SU-DHL-6 (cell line): ENCODE measurements around the gene MYPOP.

Experiments used
- H2AFZ ChIP-seq: fragments of 200-600 bp; sonication (generic); 2 replicates; pipeline ENCODE4 v1.6.1; 2014; ENCODE audit warnings: low read depth, mild to moderate bottlenecking, moderate library complexity, mixed read lengths, antibody characterized with exemption, low read length; ENCODE audit not compliant: severe bottlenecking
- H3F3A ChIP-seq: fragments of 200-600 bp; shearing (Covaris generic); 2 replicates; pipeline ENCODE4 v1.6.0; 2016; ENCODE audit warnings: antibody characterized with exemption, mild to moderate bottlenecking; ENCODE audit not compliant: insufficient read depth
- H3K27ac ChIP-seq: fragments of 200-600 bp; sonication (generic); 2 replicates; pipeline ENCODE4 v1.5.1; 2016; ENCODE audit warnings: low read depth, mild to moderate bottlenecking, low read length, moderate library complexity, mixed read lengths
- H3K27me3 ChIP-seq: fragments of 200-600 bp; sonication (generic), shearing (Covaris generic); 2 replicates; pipeline ENCODE4 v1.6.0; 2014; ENCODE audit warnings: mild to moderate bottlenecking, low read length
- H3K36me3 ChIP-seq: fragments of 200-600 bp; sonication (generic); 2 replicates; pipeline ENCODE4 v1.6.1; 2014; ENCODE audit warnings: mild to moderate bottlenecking, low read length, mixed read lengths
- H3K4me2 ChIP-seq: fragments of 300-600, 200-600 bp; shearing (Covaris generic), sonication (generic); 2 replicates; pipeline ENCODE4 v1.6.0; 2014; ENCODE audit warnings: low read length, low read depth, mild to moderate bottlenecking; ENCODE audit not compliant: poor library complexity, severe bottlenecking
- H3K4me3 ChIP-seq: fragments of 200-600 bp; sonication (generic); 2 replicates; pipeline ENCODE4 v1.5.1; 2014; ENCODE audit warnings: antibody characterized with exemption, low read length, mild to moderate bottlenecking, mixed read lengths; ENCODE audit not compliant: insufficient read depth, poor library complexity, severe bottlenecking
- H3K79me2 ChIP-seq: fragments of 200-600 bp; sonication (generic); 2 replicates; pipeline ENCODE4 v1.6.1; 2014; ENCODE audit warnings: mild to moderate bottlenecking, low read length, moderate library complexity; ENCODE audit not compliant: insufficient read depth
- H3K9ac ChIP-seq: fragments of 200-600 bp; sonication (generic); 2 replicates; pipeline ENCODE4 v1.7.0; 2014; ENCODE audit warnings: mild to moderate bottlenecking, low read length
- H3K9me2 ChIP-seq: fragments of 200-600 bp; sonication (generic); replicated peaks from 2 replicates; pipeline ENCODE4 v1.6.1; 2014; ENCODE audit warnings: low read length; ENCODE audit not compliant: insufficient read depth
- H3K9me3 ChIP-seq: fragments of 200-600 bp; sonication (generic); 2 replicates; pipeline ENCODE4 v1.6.1; 2014; ENCODE audit warnings: low read length, mixed read lengths; ENCODE audit not compliant: insufficient read depth
- H4K20me1 ChIP-seq: fragments of 200-600 bp; sonication (generic); 2 replicates; pipeline ENCODE4 v1.6.1; 2014; ENCODE audit warnings: low read depth, mild to moderate bottlenecking, antibody characterized with exemption, low read length, moderate library complexity, mixed read lengths
- CTCF ChIP-seq: fragments of 200-600 bp; sonication (generic); IDR thresholded peaks from one replicate; pipeline ENCODE4 v1.5.1; 2017; ENCODE audit warnings: antibody characterized with exemption, mild to moderate bottlenecking, low read length, moderate library complexity; ENCODE audit not compliant: insufficient read depth, poor library complexity, severe bottlenecking
- EZH2phosphoT487 ChIP-seq: fragments of 200-600 bp; sonication (generic), shearing (Covaris generic); conservative IDR thresholded peaks from 2 replicates; pipeline ENCODE4 v1.6.1; 2018; ENCODE audit warnings: mild to moderate bottlenecking, antibody characterized with exemption, low read length, moderate library complexity, mixed read lengths

Gene MYPOP

DNA sequence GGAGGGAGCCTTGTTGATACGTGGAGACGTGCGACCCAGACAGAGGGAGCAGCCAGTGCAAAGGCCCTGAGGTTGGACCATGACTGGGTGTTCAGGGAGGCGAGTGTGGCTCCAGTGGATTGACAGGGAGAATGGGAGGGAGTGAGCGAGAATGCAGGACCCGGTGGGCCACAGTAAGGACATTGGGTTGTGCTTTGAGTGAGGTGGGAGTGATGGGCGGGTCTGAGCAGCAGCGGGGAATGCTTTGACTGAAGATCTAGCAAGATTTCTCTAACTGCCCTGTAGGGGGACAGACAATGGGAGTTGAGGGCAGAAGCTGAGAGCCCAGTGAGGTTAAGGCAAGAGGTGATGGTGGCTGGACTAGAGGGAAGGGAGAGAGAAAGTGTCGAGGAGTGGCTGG is 19.9 kb upstream of the MYPOP start:
- no peak for TF ChIP-seq EZH2phosphoT487
- no peak for TF ChIP-seq CTCF
- H3K4me3 ChIP-seq, result no peak overlapping the region
- H3K79me2 ChIP-seq, result no peaks in the 10 kb centered on the region
- no peaks in the 10 kb centered on the region for H4K20me1 ChIP-seq
- H3K9me3 ChIP-seq, result no peaks in the 10 kb centered on the region
- no peak overlapping the region for H2AFZ ChIP-seq
- H3K9ac ChIP-seq, result no peak overlapping the region
- no peaks in the 10 kb centered on the region for H3K9me2 ChIP-seq
- no peak overlapping the region for H3K27ac ChIP-seq
- H3K36me3 ChIP-seq, result no peaks in the 10 kb centered on the region
- no peak overlapping the region for H3K4me2 ChIP-seq
- no peaks in the 10 kb centered on the region for H3F3A ChIP-seq
- no peaks in the 10 kb centered on the region for H3K27me3 ChIP-seq

DNA sequence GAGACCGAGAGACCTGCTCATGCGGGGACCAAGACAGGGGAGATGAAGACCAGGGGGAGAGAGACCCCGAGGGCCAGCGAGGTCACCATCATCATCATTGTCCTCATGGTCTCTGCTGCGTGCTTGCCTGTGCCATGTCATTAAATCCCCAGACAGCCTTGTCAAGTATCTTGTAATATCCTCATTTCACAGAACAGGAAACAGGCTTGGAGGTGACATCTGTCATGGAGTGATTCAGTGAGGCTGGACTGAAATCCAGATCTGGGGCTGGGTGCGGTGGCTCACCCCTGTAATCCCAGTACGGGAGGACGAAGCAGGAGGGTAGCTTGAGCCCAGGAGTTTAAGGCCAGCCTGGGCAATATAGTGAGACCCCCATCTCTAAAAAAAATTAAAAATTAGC is 18.0 kb upstream of the MYPOP start:
- Histone ChIP-seq H3K27me3 (no peaks in the 10 kb centered on the region), H4K20me1 (no peaks in the 10 kb centered on the region), H3K4me2 (no peak overlapping the region), H3K9ac (no peak overlapping the region), H3K27ac (no peak overlapping the region), H3K9me3 (no peaks in the 10 kb centered on the region), H3K4me3 (no peak overlapping the region), H3F3A (no peaks in the 10 kb centered on the region), H3K36me3 (no peaks in the 10 kb centered on the region), H3K79me2 (no peaks in the 10 kb centered on the region), H3K9me2 (no peaks in the 10 kb centered on the region), H2AFZ (no peak overlapping the region)
- TF ChIP-seq EZH2phosphoT487, result no peak
- no peak for TF ChIP-seq CTCF

DNA sequence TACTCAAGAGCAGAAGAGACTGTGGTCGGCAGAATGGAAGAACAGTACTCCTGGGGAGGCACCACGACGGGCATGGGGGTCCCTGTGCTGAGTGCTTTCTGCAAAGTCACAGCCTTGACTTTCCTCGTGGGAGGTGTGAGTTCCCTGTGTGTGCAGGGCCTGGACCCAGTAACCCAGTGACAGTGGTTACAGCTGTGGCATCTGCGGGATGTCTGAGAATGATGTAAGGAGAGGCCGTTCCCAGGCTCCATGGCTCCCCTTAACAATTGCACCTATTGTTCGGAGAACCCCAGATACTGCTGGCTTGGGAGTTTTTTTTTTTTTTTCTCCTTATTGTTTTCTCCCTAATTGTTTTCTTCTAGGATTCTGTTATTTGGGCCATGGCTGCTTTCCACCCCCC is 17.3 kb upstream of the MYPOP start:
- H3K36me3 ChIP-seq, result no peaks in the 10 kb centered on the region
- H4K20me1 ChIP-seq, result no peaks in the 10 kb centered on the region
- no peaks in the 10 kb centered on the region for H3F3A ChIP-seq
- no peaks in the 10 kb centered on the region for H3K79me2 ChIP-seq
- no peak overlapping the region for H3K27ac ChIP-seq
- H3K4me2 ChIP-seq, result no peak overlapping the region
- no peak overlapping the region for H3K9ac ChIP-seq
- H3K9me2 ChIP-seq, result no peaks in the 10 kb centered on the region
- TF ChIP-seq EZH2phosphoT487, result no peak
- H3K27me3 ChIP-seq, result no peaks in the 10 kb centered on the region
- H3K4me3 ChIP-seq, result no peak overlapping the region
- H3K9me3 ChIP-seq, result no peaks in the 10 kb centered on the region
- H2AFZ ChIP-seq, result no peak overlapping the region

DNA sequence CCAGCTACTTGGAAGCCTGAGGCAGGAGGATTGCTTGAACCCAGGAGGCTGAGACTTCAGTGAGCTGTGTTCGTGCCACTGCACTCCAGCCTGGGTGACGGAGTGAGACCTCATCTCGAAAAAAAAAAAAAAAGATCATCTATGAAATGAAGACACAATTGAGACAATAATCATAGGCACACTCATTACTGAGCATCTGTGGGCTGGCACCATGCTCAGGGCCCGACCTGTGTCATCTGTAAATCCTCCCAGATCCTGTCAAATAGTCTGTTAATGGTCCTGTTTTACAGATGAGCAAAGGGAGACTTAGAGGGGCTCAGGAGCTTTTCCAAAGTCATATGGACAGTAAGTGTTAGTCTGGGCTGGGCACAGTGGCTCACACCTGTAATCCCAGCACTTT is 16.3 kb upstream of the MYPOP start:
- no peaks in the 10 kb centered on the region for H3F3A ChIP-seq
- H2AFZ ChIP-seq, result no peak overlapping the region
- no peak overlapping the region for H3K4me3 ChIP-seq
- H3K36me3 ChIP-seq, result no peaks in the 10 kb centered on the region
- H3K9me2 ChIP-seq, result no peaks in the 10 kb centered on the region
- H3K79me2 ChIP-seq, result no peaks in the 10 kb centered on the region
- no peak overlapping the region for H3K9ac ChIP-seq
- no peak overlapping the region for H3K4me2 ChIP-seq
- no peak overlapping the region for H3K27ac ChIP-seq
- no peaks in the 10 kb centered on the region for H3K27me3 ChIP-seq
- TF ChIP-seq CTCF, result no peak
- no peak for TF ChIP-seq EZH2phosphoT487
- H4K20me1 ChIP-seq, result no peaks in the 10 kb centered on the region
- no peaks in the 10 kb centered on the region for H3K9me3 ChIP-seq
